HEK293 (cell line): ENCODE data around the gene SHE.

Experiments used
- CTCF ChIA-PET: fragments of 350-600 bp; formaldehyde crosslinking; extraction: SDS; loops from one replicate; lab custom pipeline; 2021; ENCODE audit warnings: antibody characterized with exemption; lab: Yijun Ruan, JAX
- POLR2A ChIA-PET: fragments of 300-600 bp; formaldehyde crosslinking; extraction: SDS; loops from one replicate; lab custom pipeline; 2020; ENCODE audit warnings: antibody characterized with exemption, inconsistent platforms; lab: Yijun Ruan, JAX
- H3K27ac ChIP-seq: fragments of 200-500 bp; sonication (Bioruptor generic); 2 replicates; pipeline ENCODE4 v1.5.1; 2014; ENCODE audit warnings: low read depth, low read length, control low read depth, inconsistent platforms; ENCODE audit errors: extremely low read depth
- H3K36me3 ChIP-seq, 2 experiments: fragments of 200-500 bp in 1 of 2; sonication (Bioruptor generic) in 1 of 2; 1 replicate in 1 of 2; 2 replicates in 1 of 2; pipeline ENCODE4 v1.5.1; 2014 to 2017; ENCODE audit warnings: inconsistent platforms in 2 of 2, low read length in 2 of 2; ENCODE audit not compliant: control insufficient read depth in 2 of 2, insufficient read depth in 1 of 2
- H3K4me1 ChIP-seq: fragments of 200-500 bp; sonication (Bioruptor generic); 2 replicates; pipeline ENCODE4 v1.5.1; 2014; ENCODE audit warnings: mild to moderate bottlenecking, low read length, inconsistent platforms; ENCODE audit not compliant: control insufficient read depth, insufficient read depth
- H3K4me3 ChIP-seq: 2 replicates; pipeline ENCODE4 v1.5.1; 2011; ENCODE audit warnings: low read depth, mild to moderate bottlenecking, control low read depth, low read length, moderate library complexity
- H3K9me3 ChIP-seq: fragments of 200-500 bp; sonication (Bioruptor generic); 2 replicates; pipeline ENCODE4 v1.5.1; 2014; ENCODE audit warnings: low read depth, low read length, inconsistent platforms; ENCODE audit not compliant: control insufficient read depth, insufficient read depth
- KLF16 ChIP-seq: fragments of 450-650 bp; formaldehyde crosslinking; IDR thresholded peaks from 2 replicates; pipeline ENCODE4 v1.5.1; 2017; ENCODE audit warnings: missing biosample characterization, missing genetic modification characterization
- PBX3 ChIP-seq: sonication (generic); formaldehyde crosslinking; IDR thresholded peaks from 2 replicates; pipeline ENCODE4 v1.8.1; 2022; ENCODE audit warnings: mild to moderate bottlenecking, moderate library complexity, missing genetic modification reagents
- RBAK ChIP-seq: fragments of 450-650 bp; formaldehyde crosslinking; IDR thresholded peaks from 2 replicates; pipeline ENCODE4 v1.5.1; 2016; ENCODE audit warnings: missing biosample characterization, missing genetic modification characterization
- REST ChIP-seq: fragments of 450-650 bp; formaldehyde crosslinking; IDR thresholded peaks from 2 replicates; pipeline ENCODE4 v1.5.1; 2016; ENCODE audit warnings: missing biosample characterization, missing genetic modification characterization
- YY1 ChIP-seq: fragments of 450-650 bp; formaldehyde crosslinking; IDR thresholded peaks from 2 replicates; pipeline ENCODE4 v1.5.1; 2018; ENCODE audit warnings: missing biosample characterization, missing genetic modification characterization
- ZBTB1 ChIP-seq: fragments of 450-650 bp; formaldehyde crosslinking; IDR thresholded peaks from 2 replicates; pipeline ENCODE4 v1.5.1; 2016; ENCODE audit warnings: missing biosample characterization, missing genetic modification characterization
- ZFHX2 ChIP-seq: fragments of 450-650 bp; formaldehyde crosslinking; conservative IDR thresholded peaks from 2 replicates; pipeline ENCODE4 v1.5.1; 2016; ENCODE audit warnings: missing biosample characterization, missing genetic modification characterization
- ZNF211 ChIP-seq: fragments of 450-650 bp; formaldehyde crosslinking; IDR thresholded peaks from 2 replicates; pipeline ENCODE4 v1.5.1; 2016; ENCODE audit warnings: low read depth, missing biosample characterization, missing genetic modification characterization
- ZNF248 ChIP-seq: fragments of 450-650 bp; formaldehyde crosslinking; IDR thresholded peaks from 2 replicates; pipeline ENCODE4 v1.5.1; 2017; ENCODE audit warnings: missing biosample characterization, missing genetic modification characterization
- ZNF426 ChIP-seq: fragments of 450-650 bp; formaldehyde crosslinking; IDR thresholded peaks from 2 replicates; pipeline ENCODE4 v1.5.1; 2017; ENCODE audit warnings: missing biosample characterization, missing genetic modification characterization, mild to moderate bottlenecking, inconsistent platforms, moderate library complexity
- ZNF433 ChIP-seq: fragments of 450-650 bp; formaldehyde crosslinking; IDR thresholded peaks from 2 replicates; pipeline ENCODE4 v1.5.1; 2016; ENCODE audit warnings: missing biosample characterization, missing genetic modification characterization, low read depth
- ZNF596 ChIP-seq: fragments of 450-650 bp; IDR thresholded peaks from 2 replicates; pipeline ENCODE4 v1.5.0; 2018; ENCODE audit warnings: missing biosample characterization, mild to moderate bottlenecking, missing genetic modification characterization, moderate library complexity
- ZNF692 ChIP-seq: fragments of 450-650 bp; formaldehyde crosslinking; IDR thresholded peaks from 2 replicates; pipeline ENCODE4 v1.5.1; 2016; ENCODE audit warnings: missing biosample characterization, missing genetic modification characterization
- ZNF792 ChIP-seq: fragments of 450-650 bp; formaldehyde crosslinking; IDR thresholded peaks from 2 replicates; pipeline ENCODE4 v1.5.1; 2016; ENCODE audit warnings: missing biosample characterization, missing genetic modification characterization
- ZXDB ChIP-seq: fragments of 450-650 bp; formaldehyde crosslinking; IDR thresholded peaks from 2 replicates; pipeline ENCODE4 v1.5.1; 2016; ENCODE audit warnings: missing biosample characterization, missing genetic modification characterization

Gene SHE

GRCh38 chr1:154502744-154503115 is 518 bp upstream of the SHE start:
- no peak for TF ChIP-seq RBAK
- no peak for TF ChIP-seq ZBTB1
- TF ChIP-seq ZNF211: no peak
- no peak for TF ChIP-seq ZNF792
- TF ChIP-seq ZFHX2 (tag by site-specific recombination): no peak
- no peak for TF ChIP-seq ZNF692 (tag by site-specific recombination)
- TF ChIP-seq YY1: no peak
- no peak for TF ChIP-seq ZNF596 (tag by site-specific recombination)
- no peak for TF ChIP-seq KLF16
- no peak for TF ChIP-seq ZNF426 (tag by site-specific recombination)
- no peak for TF ChIP-seq ZNF433
- POLR2A ChIA-PET: no interaction called here
- Histone ChIP-seq H3K36me3 (no peaks in the 10 kb centered on the region), H3K27ac (no peak overlapping the region), H3K9me3 (no peaks in the 10 kb centered on the region), H3K4me3 (no peak overlapping the region), H3K4me1 (no peaks in the 10 kb centered on the region)
- CTCF ChIA-PET: no interaction called here

- TF ChIP-seq ZXDB (tag by site-specific recombination) (no peak), PBX3 (0 out of 2 replicates have a peak, but pooled peaks have one; percentile 41)
- H3K36me3 ChIP-seq: no peaks in the 10 kb centered on the region
- H3K9me3 ChIP-seq: no peaks in the 10 kb centered on the region
- ChIA-PET CTCF (no interaction called here), POLR2A (no interaction called here)
- no peak overlapping the region; the same call in 1 of the 2 replicates for H3K27ac ChIP-seq
- no peaks in the 10 kb centered on the region for H3K4me1 ChIP-seq
- H3K4me3 ChIP-seq: no peak overlapping the region
Measured at GRCh38 chr1:154501423-154502065, 668 bp downstream of the SHE start.

GRCh38 chr1:154500533-154500932 is 1.7 kb downstream of the SHE start:
- TF ChIP-seq REST (tag by site-specific recombination) (peak; percentile 40; the same call in 1 of the 2 replicates), ZNF248 (tag by site-specific recombination) (no peak)
- no peaks in the 10 kb centered on the region for H3K4me1 ChIP-seq
- H3K9me3 ChIP-seq: no peaks in the 10 kb centered on the region
- CTCF ChIA-PET: interaction anchor here (0.7 to 1.3 kb wide), 2 partner anchors 46 to 162 kb away, joined by 3 to 5 read pairs; no protein-coding TSS in a partner anchor
- H3K4me3 ChIP-seq: no peak overlapping the region
- H3K27ac ChIP-seq: no peak overlapping the region
- no peaks in the 10 kb centered on the region for H3K36me3 ChIP-seq
- POLR2A ChIA-PET: no interaction called here
